ENCODE measurements around the gene EFHD2.

DNA sequence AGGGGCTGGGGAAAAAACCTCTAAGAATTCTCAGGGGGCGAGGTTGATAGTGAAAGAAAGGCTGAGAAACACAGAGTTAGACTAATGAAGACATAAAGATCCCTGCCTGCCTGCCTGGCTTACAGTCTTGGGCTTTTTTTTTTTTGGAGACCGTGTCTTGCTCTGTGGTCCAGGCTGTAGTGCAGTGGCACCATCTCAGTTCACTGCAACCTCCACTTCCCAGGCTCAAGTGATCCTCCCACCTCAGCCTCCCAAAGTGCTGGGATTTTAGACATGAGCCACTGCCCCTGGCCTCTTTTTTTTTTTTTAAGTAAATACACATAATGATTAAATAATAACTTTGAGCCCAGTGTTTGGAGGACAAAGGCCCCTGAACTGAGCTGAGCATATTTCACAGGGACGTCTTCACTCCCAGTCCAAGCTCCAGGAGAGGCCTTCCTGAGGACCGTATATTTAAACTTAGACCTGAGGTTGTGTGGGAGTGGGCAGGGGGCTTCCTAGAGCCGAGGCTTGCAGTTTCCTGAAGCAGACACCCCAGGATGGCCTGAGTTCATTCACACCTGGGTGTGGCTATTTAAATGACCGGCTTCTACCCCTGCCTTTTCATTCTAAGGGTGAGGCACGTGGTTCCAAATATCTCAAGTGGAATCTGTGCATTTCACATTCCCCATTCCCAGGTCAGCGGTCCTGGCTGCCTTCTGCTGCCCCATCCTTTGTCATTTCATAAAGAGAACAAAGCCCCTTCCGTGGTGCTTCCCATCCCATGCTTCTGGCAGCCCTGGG, 16.0 kb upstream of the EFHD2 start:
- TF ChIP-seq, protein P1, sequence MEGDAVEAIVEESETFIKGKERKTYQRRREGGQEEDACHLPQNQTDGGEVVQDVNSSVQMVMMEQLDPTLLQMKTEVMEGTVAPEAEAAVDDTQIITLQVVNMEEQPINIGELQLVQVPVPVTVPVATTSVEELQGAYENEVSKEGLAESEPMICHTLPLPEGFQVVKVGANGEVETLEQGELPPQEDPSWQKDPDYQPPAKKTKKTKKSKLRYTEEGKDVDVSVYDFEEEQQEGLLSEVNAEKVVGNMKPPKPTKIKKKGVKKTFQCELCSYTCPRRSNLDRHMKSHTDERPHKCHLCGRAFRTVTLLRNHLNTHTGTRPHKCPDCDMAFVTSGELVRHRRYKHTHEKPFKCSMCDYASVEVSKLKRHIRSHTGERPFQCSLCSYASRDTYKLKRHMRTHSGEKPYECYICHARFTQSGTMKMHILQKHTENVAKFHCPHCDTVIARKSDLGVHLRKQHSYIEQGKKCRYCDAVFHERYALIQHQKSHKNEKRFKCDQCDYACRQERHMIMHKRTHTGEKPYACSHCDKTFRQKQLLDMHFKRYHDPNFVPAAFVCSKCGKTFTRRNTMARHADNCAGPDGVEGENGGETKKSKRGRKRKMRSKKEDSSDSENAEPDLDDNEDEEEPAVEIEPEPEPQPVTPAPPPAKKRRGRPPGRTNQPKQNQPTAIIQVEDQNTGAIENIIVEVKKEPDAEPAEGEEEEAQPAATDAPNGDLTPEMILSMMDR (IDR thresholded peaks at IDR 0.05) = no peak
- no peak for TF ChIP-seq POLR2AphosphoS5 (IDR thresholded peaks at IDR 0.05; ENCODE audit: insufficient read depth in 1 of 2, low read depth in 1 of 2)

All from vagina (tissue), 2 donors.